ENCODE results near the gene CNGB1. TPM values are rescaled to one million over a fixed set of nuclear protein-coding genes. Genes with fewer than 3 reads are reported as not detected.

CNGB1 gene
- total and polyA plus RNA-seq, 10 donors, result 0.02 to 0.12 TPM; not detected in 8

- TF ChIP-seq POLR2AphosphoS5 (IDR thresholded peaks at IDR 0.05) (no peak), CTCF (IDR thresholded peaks at IDR 0.05 in 8 of 11, conservative IDR thresholded peaks at IDR 0.05 in 3 of 11) (no peak), POLR2A (IDR thresholded peaks at IDR 0.05) (no peak)
- Histone ChIP-seq H3K4me1 (peaks cover 5 to 67% (median 26%) of the 10 kb centered on the region in 6 donors), H3K36me3 (no peaks in the 10 kb centered on the region), H3K9me3 (no peaks in the 10 kb centered on the region), H3K27ac (peak overlapping the region in 7 of 8 donors; percentile 64 to 93 (median 86)), H3K27me3 (replicated peaks in 1 of 7) (peaks cover 0 to 11% (median 0%) of the 10 kb centered on the region in 7 donors), H3K4me3 (peak overlapping the region in 1 of 8 donors; percentile 33)
- WGBS, 5 donors, result 80 to 86% (median 85%) methylated on average over 10 of the region's 10 CpGs
- intact Hi-C loops (cut with DNase I; ENCODE audit: low total_unique reads), result no loop called here
- DNase-seq, result no peak
Measured at GRCh38 chr16:57894390-57895080, 76.4 kb downstream of the CNGB1 start.

- Histone ChIP-seq H3K9me3 (no peaks in the 10 kb centered on the region), H3K4me3 (peak overlapping the region in 2 of 8 donors; percentile 6 to 33), H3K36me3 (no peaks in the 10 kb centered on the region), H3K27ac (peak overlapping the region in 7 of 8 donors; percentile 64 to 93 (median 86)), H3K4me1 (peaks cover 5 to 69% (median 26%) of the 10 kb centered on the region in 6 donors), H3K27me3 (replicated peaks in 1 of 7) (peaks cover 0 to 16% (median 0%) of the 10 kb centered on the region in 7 donors)
- no peak for DNase-seq
- intact Hi-C loops (cut with DNase I; ENCODE audit: low total_unique reads), result no loop called here
- WGBS, 5 donors, result 37 to 53% (median 46%) methylated on average over 17 of the region's 17 CpGs
- TF ChIP-seq POLR2AphosphoS5 (IDR thresholded peaks at IDR 0.05) (peak in 1 of 3 donors; percentile 74), CTCF (IDR thresholded peaks at IDR 0.05 in 8 of 11, conservative IDR thresholded peaks at IDR 0.05 in 3 of 11) (peak in 1 of 11 experiments; percentile 17), POLR2A (IDR thresholded peaks at IDR 0.05) (peak in 1 of 3 donors; percentile 9)
Measured at GRCh38 chr16:57893559-57894389, 77.2 kb downstream of the CNGB1 start.

- 88 to 96% (median 92%) methylated on average over 5 of the region's 5 CpGs for WGBS, 5 donors
Measured at GRCh38 chr16:57893217-57893558, 77.7 kb downstream of the CNGB1 start.

More at GRCh38 chr16:57893217-57893558, 77.7 kb downstream of the CNGB1 start:
- Histone ChIP-seq H3K27me3 (replicated peaks in 1 of 7) (peaks cover 0 to 16% (median 0%) of the 10 kb centered on the region in 7 donors), H3K4me3 (peak overlapping the region in 2 of 8 donors; percentile 6 to 33), H3K4me1 (peaks cover 5 to 69% (median 26%) of the 10 kb centered on the region in 6 donors), H3K36me3 (no peaks in the 10 kb centered on the region), H3K9me3 (no peaks in the 10 kb centered on the region), H3K27ac (peak overlapping the region in 7 of 8 donors; percentile 64 to 93 (median 86))
- intact Hi-C loops (cut with DNase I; ENCODE audit: low total_unique reads), result no loop called here
- no peak for TF ChIP-seq POLR2A (IDR thresholded peaks at IDR 0.05)
- TF ChIP-seq CTCF (IDR thresholded peaks at IDR 0.05 in 8 of 11, conservative IDR thresholded peaks at IDR 0.05 in 3 of 11), result no peak
- TF ChIP-seq POLR2AphosphoS5 (IDR thresholded peaks at IDR 0.05), result no peak
- DNase-seq, result no peak
